ENCODE measurements around the gene ISL2. TPM values are rescaled to one million over a fixed set of nuclear protein-coding genes. Genes with fewer than 3 reads are reported as not detected.

Gene ISL2
- total and polyA plus RNA-seq, 2 of the 13 experiments (the other 11 are each of a cell fraction or from before 2014, with no cell fraction given) = 4.3 to 5.1 TPM

GRCh38 chr15:76333720-76334437 is 2.7 kb upstream of the ISL2 start (continued):
- TF ChIP-seq RERE (CRISPR knock-in tag; IDR thresholded peaks at IDR 0.05; ENCODE audit: low read depth) = 0 out of 2 replicates have a peak, but pooled peaks have one; percentile 21
- no peak for TF ChIP-seq RARG (CRISPR knock-in tag; IDR thresholded peaks at IDR 0.05; ENCODE audit: low read depth)
- no peak for TF ChIP-seq MIER2 (CRISPR knock-in tag; IDR thresholded peaks at IDR 0.05)
- no peak for TF ChIP-seq ATF1 (CRISPR knock-in tag; IDR thresholded peaks at IDR 0.05)
- peak; percentile 15 to 33; a peak in 2 of 4 replicates for TF ChIP-seq NR2F1 (CRISPR knock-in tag; IDR thresholded peaks at IDR 0.05)
- TF ChIP-seq ZNF772 (CRISPR knock-in tag; IDR thresholded peaks at IDR 0.05) = 0 out of 2 replicates have a peak, but pooled peaks have one; percentile 32
- no peak for TF ChIP-seq SOX13 (IDR thresholded peaks at IDR 0.05)
- TF ChIP-seq SOX13 (CRISPR knock-in tag; conservative IDR thresholded peaks at IDR 0.05 in 1 of 2, IDR thresholded peaks at IDR 0.05 in 1 of 2) = peak in 1 of 2 experiments; percentile 43; a peak in 1 of 4 replicates
- TF ChIP-seq ZMYM2 (CRISPR knock-in tag; IDR thresholded peaks at IDR 0.05) = peak; percentile 60; the same call in 1 of the 2 replicates
- no peak for TF ChIP-seq ZNF280D (CRISPR knock-in tag; IDR thresholded peaks at IDR 0.05)
- no peak for TF ChIP-seq FLYWCH1 (CRISPR knock-in tag; IDR thresholded peaks at IDR 0.05)
- peak; percentile 84 for TF ChIP-seq PHF5A (CRISPR knock-in tag; IDR thresholded peaks at IDR 0.05; ENCODE audit: low read depth, unreplicated experiment)
- TF ChIP-seq ZNF784 (CRISPR knock-in tag; IDR thresholded peaks at IDR 0.05; ENCODE audit: borderline replicate concordance) = no peak
- TF ChIP-seq NFYB (CRISPR knock-in tag; IDR thresholded peaks at IDR 0.05) = no peak
- no peak for TF ChIP-seq RORA (CRISPR knock-in tag; IDR thresholded peaks at IDR 0.05)
- no peak for TF ChIP-seq ZBTB14 (CRISPR knock-in tag; IDR thresholded peaks at IDR 0.05)
- TF ChIP-seq KLF16 (CRISPR knock-in tag; IDR thresholded peaks at IDR 0.05) = peak in 1 of 2 experiments; percentile 46; a peak in 1 of 4 replicates
- TF ChIP-seq ZNF720 (CRISPR knock-in tag; IDR thresholded peaks at IDR 0.05) = no peak
- no peak for TF ChIP-seq SIX1 (CRISPR knock-in tag; IDR thresholded peaks at IDR 0.05; ENCODE audit: borderline replicate concordance)
